Measurements from ENCODE around the gene NQO1. TPM values are rescaled to one million over a fixed set of nuclear protein-coding genes. Genes with fewer than 3 reads are reported as not detected.
"Not testable (repeated sequence)": the region's sequence is repeated elsewhere in the genome, so short reads cannot be mapped to it uniquely, and the experiment has no call there.

NQO1 gene
- 31.3 TPM for total RNA-seq

GRCh38 chr16:69726313-69727060 is at the start of gene NQO1:
TSS of gene NQO1 (minus strand) at chr16:69726560. CDS start at chr16:69726439, 121 bp downstream.
- peak; percentile 95 for DNase-seq (ENCODE audit: low spot score)

- no peak for DNase-seq (ENCODE audit: low spot score)
Observed at GRCh38 chr16:69775563-69775962, 49.2 kb upstream of the NQO1 start.

- no peak for DNase-seq (ENCODE audit: low spot score)
Observed at GRCh38 chr16:69773260-69773947, 47.0 kb upstream of the NQO1 start.

- DNase-seq (ENCODE audit: low spot score), result no peak
Observed at GRCh38 chr16:69771651-69771967, 45.2 kb upstream of the NQO1 start.

- no peak for DNase-seq (ENCODE audit: low spot score)
Observed at GRCh38 chr16:69769404-69769803, 43.0 kb upstream of the NQO1 start.

- no peak for DNase-seq (ENCODE audit: low spot score)
Observed at GRCh38 chr16:69768666-69769065, 42.3 kb upstream of the NQO1 start.

- no peak for DNase-seq (ENCODE audit: low spot score)
Observed at GRCh38 chr16:69767459-69768229, 41.3 kb upstream of the NQO1 start.

- DNase-seq (ENCODE audit: low spot score), result no peak
Observed at GRCh38 chr16:69763599-69763942, 37.2 kb upstream of the NQO1 start.

GRCh38 chr16:69762814-69763598 is 36.6 kb upstream of the NQO1 start:
- no peak for DNase-seq (ENCODE audit: low spot score)

GRCh38 chr16:69761983-69762813 is 35.8 kb upstream of the NQO1 start, which contains the start of gene WWP2:
TSS of gene WWP2 (plus strand) at chr16:69762332. CDS start at chr16:69787011, 24,679 bp downstream.
- DNase-seq (ENCODE audit: low spot score), result peak; percentile 79

GRCh38 chr16:69757375-69757774 is 31.0 kb upstream of the NQO1 start:
- not testable (repeated sequence) for DNase-seq (ENCODE audit: low spot score)

GRCh38 chr16:69756705-69757104 is 30.3 kb upstream of the NQO1 start:
- no peak for DNase-seq (ENCODE audit: low spot score)

GRCh38 chr16:69754469-69755310 is 28.3 kb upstream of the NQO1 start, which contains the start of gene NOB1:
TSS of gene NOB1 (minus strand) at chr16:69754926. CDS start at chr16:69754910, 16 bp downstream.
- DNase-seq (ENCODE audit: low spot score), result peak; percentile 95

- no peak for DNase-seq (ENCODE audit: low spot score)
Observed at GRCh38 chr16:69754143-69754468, 27.7 kb upstream of the NQO1 start.

GRCh38 chr16:69748694-69749345 is 22.5 kb upstream of the NQO1 start:
- no peak for DNase-seq (ENCODE audit: low spot score)

GRCh38 chr16:69747115-69747514 is 20.8 kb upstream of the NQO1 start:
- DNase-seq (ENCODE audit: low spot score), result no peak

- no peak for DNase-seq (ENCODE audit: low spot score)
Observed at GRCh38 chr16:69745959-69746358, 19.6 kb upstream of the NQO1 start.

GRCh38 chr16:69745232-69745612 is 18.9 kb upstream of the NQO1 start:
- no peak for DNase-seq (ENCODE audit: low spot score)
